ENCODE measurements around the gene GAS7.

Gene GAS7

GRCh38 chr17:9911089-9911488 lies 287.3 kb downstream of the GAS7 start:
- no peak for DNase-seq

GRCh38 chr17:9908649-9909042 lies 289.8 kb downstream of the GAS7 start:
- DNase-seq, result no peak

GRCh38 chr17:9907883-9908648 lies 290.3 kb downstream of the GAS7 start:
- DNase-seq, result no peak

DNA sequence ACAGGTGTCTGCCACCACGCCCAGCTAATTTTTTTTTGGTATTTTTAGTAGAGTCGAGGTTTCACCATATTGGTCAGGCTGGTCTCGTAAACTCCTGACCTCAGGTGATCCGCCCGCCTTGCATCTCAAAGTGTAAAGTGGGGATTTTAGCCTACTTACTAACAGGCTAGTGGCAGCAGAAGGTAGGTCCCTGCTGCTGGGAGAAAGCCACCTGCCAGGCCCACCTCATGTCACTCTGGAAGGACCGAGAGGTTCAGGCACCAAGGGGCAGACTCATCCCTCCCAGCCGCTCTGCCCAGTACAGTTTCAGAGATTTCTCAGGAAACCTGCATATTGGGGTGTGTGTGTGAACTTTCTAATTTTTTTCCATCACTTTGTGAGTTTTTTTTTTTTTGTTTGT lies 291.3 kb downstream of the GAS7 start:
- no peak for DNase-seq

DNA sequence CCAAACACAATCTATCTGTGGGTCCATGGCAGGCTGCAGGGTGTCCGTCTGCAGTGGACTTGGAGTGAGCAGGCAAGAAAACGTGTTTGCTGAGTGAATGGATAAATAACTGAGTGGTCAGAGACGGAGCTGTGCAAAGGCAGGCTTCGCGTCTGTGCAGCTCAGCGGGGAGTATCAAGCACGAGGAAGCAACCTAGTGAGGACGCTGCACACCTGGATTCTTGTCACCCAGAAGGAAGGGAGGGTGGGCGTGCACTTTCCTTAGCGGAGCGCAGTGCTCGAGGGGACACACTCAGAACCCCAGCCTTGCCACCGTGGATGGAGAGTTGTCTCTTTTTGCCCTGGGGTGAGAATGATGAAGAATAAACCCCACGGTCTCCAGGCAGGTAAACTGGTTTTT lies 291.8 kb downstream of the GAS7 start:
- DNase-seq, result no peak

DNA sequence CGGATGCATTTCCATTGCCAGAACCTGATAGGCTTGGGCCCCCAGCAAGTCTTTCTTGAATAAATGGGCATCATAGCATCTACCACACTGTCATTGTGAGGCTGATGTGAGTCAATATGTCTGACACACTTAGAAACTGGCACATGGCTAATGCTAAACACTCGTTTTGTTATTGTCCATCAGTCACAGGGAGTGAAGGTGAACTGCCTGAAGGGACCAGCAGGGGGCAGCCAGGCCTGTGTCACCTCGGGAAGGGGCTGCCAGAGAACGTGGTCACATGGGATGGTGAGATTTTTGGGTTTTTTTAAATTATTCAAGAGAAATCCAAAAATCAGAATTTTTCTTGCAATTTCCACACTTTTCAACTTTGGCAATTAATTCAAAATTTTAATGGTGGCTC lies 292.5 kb downstream of the GAS7 start:
- DNase-seq, result no peak

DNA sequence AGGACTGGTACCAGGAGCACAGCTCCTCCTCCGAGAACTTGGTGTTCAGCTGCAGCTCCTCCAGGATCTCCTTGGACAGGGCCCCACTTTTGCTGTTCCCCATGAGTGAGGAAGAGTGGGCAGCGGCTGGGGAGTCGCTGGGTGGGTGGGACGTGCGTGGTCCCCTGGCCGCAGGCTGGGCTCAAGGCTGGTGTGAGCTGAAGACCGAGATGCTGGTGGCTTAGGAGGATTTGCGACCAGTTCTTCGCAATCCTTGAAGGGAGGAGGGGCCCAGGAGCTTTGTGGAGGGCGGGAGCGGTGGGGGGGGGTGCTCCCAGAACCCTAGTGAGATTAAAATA lies 293.4 kb downstream of the GAS7 start, which contains the start of gene RCVRN:
Gene RCVRN, minus strand, starts transcription at position 194 of the 338 bp plus-strand sequence. Its CDS starts 91 bp downstream, at position 103.
- DNase-seq, result no peak

DNA sequence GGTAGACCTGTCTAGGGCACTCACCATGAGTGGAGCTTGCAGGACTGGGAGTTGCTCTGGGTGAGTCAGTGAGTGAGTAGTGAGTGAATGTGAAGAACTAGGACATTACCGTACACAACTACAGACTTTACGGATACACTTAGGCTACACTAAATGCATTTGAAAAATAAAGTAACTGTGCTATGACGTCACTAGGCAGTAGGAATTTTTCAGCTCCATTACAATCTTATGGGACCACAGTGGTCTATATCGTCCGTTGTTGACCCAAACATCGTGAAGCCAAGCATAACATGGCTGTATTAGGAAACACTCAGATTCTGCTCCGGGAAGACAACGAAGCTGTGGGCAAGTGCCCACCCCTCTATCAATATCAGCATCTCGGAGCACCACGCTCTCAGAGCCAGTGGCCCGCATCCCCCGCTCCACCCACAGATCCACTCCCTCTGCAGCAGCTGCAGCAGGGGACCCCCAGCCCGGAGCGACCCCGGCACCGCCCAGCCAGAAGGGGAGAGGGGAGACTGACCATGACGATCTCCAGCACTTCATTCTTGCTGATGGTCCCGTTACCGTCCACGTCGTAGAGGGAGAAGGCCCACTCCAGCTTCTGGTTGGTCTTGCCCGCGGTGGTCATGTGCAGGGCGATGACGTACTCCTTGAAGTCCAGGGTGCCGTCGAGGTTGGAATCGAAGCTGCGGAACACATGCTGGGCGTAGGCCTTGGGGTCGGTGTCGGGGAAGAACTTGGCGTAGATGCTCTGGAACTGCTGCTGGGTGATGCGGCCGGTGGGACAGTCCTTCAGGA lies 293.9 kb downstream of the GAS7 start:
- no peak for DNase-seq

GRCh38 chr17:9902120-9902519 lies 296.3 kb downstream of the GAS7 start:
- DNase-seq, result no peak

DNA sequence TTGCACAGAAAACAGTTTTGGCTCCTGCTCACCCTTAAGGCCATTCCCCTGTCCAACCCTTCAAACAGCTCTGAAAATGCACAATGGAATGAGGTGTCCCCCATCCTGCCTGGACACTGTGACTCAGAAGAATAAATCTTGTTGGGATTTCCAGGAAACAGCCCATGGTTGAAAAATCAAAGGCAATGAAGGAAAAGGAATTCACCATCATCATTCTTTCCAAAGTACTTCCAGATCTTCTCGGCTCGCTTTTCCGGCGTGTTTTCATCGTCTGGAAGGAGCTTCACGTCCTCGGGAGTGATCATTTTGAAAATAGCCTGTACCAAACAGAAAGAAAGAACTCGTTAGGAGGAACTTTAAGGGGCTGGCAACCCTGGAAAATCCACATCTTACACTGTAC lies 297.6 kb downstream of the GAS7 start:
- peak; percentile 81 for DNase-seq

DNA sequence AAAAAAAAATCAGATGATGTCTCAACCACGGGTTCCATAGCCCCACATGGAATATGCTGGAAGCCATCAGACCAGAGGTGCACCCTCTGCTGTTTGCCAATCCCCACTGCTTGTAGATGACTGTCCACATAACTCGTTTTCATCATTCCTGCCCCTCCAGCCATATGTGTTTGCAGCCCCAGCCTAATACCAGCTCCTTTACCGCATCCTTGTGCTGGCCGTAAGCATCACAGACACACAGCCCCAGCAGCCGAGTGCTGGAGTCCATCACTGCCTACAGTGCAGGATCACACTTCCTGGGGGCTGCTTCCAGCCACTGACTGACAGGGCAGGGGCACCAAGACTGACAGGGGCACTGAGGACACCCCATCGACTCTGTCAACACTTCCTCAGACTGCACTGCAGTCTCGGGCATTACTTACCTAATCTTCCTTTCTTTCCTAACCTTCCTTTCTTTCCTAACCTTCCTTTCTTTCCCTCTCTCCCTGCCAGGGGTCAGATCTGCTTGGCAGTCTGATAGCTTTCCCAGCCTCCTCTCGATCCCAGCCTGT lies 298.3 kb downstream of the GAS7 start:
- no peak for DNase-seq

GRCh38 chr17:9899280-9900043 lies 298.9 kb downstream of the GAS7 start:
- DNase-seq, result no peak

DNA sequence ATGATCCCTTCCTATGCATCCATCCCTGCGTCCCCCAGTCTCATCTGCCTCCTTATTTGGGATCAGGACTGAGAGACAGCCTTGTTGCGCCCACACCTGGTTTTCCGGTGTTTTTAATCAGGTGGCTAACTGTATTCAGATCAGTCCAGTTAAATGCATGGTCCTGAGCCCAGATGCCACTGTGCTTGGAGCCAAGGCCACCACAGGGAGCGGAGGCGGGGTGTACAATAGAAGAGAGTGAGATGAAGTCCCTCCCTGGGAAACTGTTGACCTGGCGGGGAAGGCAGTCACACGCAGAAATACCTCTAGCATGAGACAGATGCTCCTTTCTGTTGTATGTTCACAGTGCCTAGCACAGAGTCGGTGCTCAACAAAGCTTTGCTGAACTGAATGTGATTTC lies 299.6 kb downstream of the GAS7 start:
- no peak for DNase-seq

DNA sequence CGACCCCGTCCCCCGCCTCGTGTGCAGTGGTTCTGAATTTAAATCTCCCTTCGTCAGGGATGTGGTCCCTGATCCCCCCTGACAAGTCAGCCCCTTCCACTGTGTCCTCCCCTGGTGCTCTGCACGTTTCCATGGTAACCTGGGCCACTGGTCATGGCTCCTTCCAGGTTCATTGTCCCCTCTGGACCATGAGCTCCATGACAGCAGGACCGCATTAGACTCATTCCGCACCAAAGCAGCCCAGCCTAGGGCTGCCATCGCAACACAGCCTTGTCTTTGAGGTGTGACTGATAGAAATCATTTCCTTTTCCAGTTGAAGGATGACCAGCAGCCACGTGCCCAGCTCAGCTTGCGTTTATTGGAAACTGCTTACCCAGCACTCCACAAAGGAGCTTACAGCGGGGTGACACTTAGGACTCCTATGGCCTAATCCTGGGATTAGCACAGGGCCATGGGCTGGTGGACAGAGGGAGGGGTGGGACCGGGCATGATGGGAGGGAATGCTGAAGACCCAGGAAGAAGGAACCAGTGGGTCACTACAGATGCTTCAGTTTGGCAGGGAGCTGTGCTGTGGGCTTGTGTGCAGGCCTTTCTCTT lies 300.9 kb downstream of the GAS7 start:
- no peak for DNase-seq

DNA sequence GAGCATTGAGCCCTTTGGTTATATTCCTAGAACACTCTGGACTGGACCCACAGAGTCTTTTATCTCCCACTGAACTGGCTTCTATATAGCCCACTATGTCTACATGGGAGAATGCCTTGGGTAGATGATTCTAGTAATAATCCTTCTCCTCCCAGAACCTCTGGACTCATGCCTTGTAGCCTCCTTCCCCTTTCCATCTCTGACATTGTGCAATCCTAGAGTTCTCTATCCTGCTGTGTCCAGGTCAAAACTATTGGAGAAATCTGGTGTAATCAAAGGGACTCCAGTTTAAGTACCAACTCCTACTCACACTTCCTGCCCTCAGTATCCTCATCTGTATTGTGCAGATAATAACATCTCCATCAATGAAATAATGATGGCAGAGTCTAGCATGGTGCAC lies 302.5 kb downstream of the GAS7 start:
- DNase-seq, result no peak

- DNase-seq, result no peak
Observed at GRCh38 chr17:9894231-9894630, 304.2 kb downstream of the GAS7 start.

DNA sequence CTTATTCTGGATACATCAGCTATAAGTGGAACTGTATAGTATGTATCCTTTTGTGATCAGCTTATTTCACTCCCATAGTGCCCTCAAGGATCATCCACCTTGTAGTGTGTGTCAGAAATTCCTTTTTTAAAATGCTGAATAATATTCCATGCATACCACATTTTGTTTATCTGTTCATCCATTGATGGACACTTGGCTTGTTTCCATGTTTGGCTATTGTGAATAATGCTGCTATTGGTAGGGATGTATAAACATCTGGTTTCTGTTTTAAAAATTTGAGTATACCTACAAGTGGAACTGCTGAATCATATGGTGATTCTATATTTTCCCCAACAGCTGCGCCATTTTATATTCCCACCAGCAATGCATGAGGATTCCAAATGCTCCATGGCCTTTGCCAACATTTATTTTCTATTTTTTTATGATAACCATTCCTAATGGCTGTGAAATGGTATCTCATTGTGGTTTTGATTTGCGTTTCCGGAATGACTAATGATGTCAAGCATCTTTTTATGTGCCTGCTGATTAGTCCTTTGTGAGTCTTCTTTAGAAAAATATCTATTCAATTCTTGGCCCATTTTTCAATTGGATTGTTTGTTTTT lies 304.9 kb downstream of the GAS7 start:
- peak; percentile 63 for DNase-seq

GRCh38 chr17:9890124-9890523 lies 308.3 kb downstream of the GAS7 start:
- DNase-seq, result no peak

- DNase-seq, result no peak
Observed at GRCh38 chr17:9887508-9887907, 310.9 kb downstream of the GAS7 start.

GRCh38 chr17:9886141-9886930 lies 312.1 kb downstream of the GAS7 start:
- no peak for DNase-seq

DNA sequence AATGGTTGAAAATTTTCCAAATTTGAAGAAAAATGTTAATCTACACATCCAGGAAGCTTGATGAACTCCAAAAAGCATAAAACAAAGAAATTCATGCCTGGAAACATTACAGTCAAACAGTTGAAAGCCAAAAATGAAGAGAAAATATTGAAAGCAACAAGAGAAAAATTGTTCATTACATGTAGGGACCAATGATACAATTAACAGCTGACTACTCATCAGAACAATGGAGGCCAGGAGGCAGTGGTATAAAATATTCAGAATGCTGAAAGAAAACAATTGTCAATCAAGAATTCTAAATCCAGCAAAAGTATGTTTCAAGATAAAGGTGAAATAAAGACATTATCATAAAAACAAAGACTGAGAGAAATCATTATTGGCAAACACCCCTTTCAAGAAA lies 315.0 kb downstream of the GAS7 start:
- DNase-seq, result no peak
